GM21786 (cell line): ENCODE measurements around the gene GPR4.

ENCODE experiments used
- ATAC-seq: cut with Tn5 transposase; IDR thresholded peaks from one replicate; pipeline ENCODE4 v1.9.1; 2021; ENCODE audit not compliant: unreplicated experiment

GPR4 gene

DNA sequence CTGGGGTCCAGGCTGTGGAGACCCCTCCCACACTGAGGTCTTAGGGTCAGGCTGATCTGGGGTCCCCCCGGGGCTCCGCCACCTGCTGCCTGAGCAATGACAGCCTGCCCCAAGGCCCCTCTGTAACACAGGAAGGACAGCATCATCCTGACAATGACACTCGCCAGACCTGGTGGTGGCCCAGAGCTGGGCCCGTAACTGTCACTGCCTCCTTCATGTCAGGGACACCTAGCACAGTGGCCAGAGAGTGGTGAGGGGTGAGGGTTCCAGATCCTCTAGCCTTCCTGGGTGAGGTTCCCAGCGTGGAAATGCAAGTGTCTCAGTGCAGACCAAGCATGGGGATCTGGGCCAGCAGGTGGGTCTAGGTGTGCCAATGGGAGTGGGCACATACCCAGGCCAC is 45.2 kb downstream of the GPR4 start:
- no peak for ATAC-seq

- no peak for ATAC-seq
Measured at GRCh38 chr19:45554481-45554880, 47.5 kb downstream of the GPR4 start.

- no peak for ATAC-seq
Measured at GRCh38 chr19:45553464-45553863, 48.5 kb downstream of the GPR4 start.

GRCh38 chr19:45547965-45548609 is 53.9 kb downstream of the GPR4 start:
- no peak for ATAC-seq

DNA sequence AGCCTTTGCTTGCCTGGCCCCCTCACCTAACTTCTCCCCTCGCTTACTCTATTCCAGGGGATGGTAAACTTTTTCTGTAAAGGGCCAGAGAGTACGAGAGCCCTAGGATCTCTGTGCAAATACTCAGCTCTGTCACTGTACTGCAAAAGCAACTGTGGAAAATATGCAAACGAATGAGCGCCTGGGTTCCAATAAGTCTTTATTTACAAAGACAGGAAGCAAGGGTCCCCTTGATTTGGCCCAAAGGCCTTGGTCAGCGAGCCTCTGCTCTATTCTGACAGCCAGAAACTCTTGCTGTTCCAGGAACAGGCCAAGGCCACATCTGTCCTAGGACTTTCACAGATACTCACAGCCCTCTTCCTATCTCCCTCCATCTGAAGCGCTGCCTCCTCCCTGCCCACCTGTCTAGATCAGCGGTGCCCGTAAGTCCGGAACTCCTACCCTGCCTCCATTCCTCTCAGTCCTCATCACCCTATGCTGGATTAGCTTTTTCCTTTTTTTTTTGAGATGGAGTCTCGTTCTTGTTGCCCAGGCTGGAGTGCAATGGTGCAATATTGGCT is 54.7 kb downstream of the GPR4 start:
- no peak for ATAC-seq

DNA sequence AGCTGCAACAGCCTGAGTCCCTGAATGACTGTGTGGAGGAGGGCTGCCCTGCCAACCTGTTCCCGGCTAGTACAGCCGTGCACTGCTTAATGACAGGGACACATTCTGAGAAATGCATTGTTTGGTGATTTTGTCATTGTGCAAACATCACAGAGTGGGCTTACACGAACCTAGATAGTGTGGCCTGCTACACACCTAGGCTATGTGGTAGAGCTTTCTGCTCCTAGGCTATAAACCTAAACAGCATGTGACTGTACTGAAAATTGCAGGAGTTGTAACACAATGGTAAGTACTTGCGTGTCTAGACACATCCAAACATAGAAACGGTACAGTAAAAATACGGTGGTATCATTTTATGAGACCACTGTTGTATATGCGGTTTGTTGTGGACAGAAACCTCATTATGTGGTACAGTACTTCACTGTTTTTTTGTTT is 59.8 kb downstream of the GPR4 start:
- ATAC-seq, result no peak
